NCI-H2196 treated with DMSO at 0.1 percent for 48 hours (cell line): ENCODE results near the gene CLEC17A.
"Not testable (repeated sequence)": the region's sequence is repeated elsewhere in the genome, so short reads cannot be mapped to it uniquely, and the experiment has no call there.

ENCODE experiments used
- DNase-seq: peaks from one replicate; lab custom pipeline; 2025; ENCODE audit not compliant: unreplicated experiment; lab: John Stamatoyannopoulos, UW

CLEC17A gene

GRCh38 chr19:14582894-14583340, at the start of gene CLEC17A:
TSS of gene CLEC17A (plus strand) at chr19:14583084. CDS start at chr19:14583161, 77 bp downstream.
- no peak for DNase-seq

- DNase-seq, result no peak
These were observed 49.4 kb upstream of the CLEC17A start for GRCh38 chr19:14533450-14533849.

GRCh38 chr19:14536926-14537692, 45.8 kb upstream of the CLEC17A start:
- DNase-seq, result no peak

- no peak for DNase-seq
These were observed 42.0 kb upstream of the CLEC17A start for GRCh38 chr19:14540741-14541525.

GRCh38 chr19:14541979-14542378, 40.9 kb upstream of the CLEC17A start:
- not testable (repeated sequence) for DNase-seq

GRCh38 chr19:14542711-14543328, 40.1 kb upstream of the CLEC17A start:
- DNase-seq, result no peak

GRCh38 chr19:14544047-14544446, 38.8 kb upstream of the CLEC17A start:
- DNase-seq, result no peak

- peak; percentile 78 for DNase-seq
These were observed 37.7 kb upstream of the CLEC17A start for GRCh38 chr19:14544977-14545715.

GRCh38 chr19:14545716-14546082, 37.2 kb upstream of the CLEC17A start:
- DNase-seq, result no peak

- DNase-seq, result peak; percentile 90
These were observed 32.6 kb upstream of the CLEC17A start for GRCh38 chr19:14550201-14550754.

- peak; percentile 14 for DNase-seq
These were observed 31.5 kb upstream of the CLEC17A start for GRCh38 chr19:14551134-14552005.

GRCh38 chr19:14552006-14552360, 30.9 kb upstream of the CLEC17A start:
- DNase-seq, result not testable (repeated sequence)

GRCh38 chr19:14553042-14553938, 29.6 kb upstream of the CLEC17A start:
- DNase-seq, result no peak

GRCh38 chr19:14553939-14554243, 29.0 kb upstream of the CLEC17A start:
- no peak for DNase-seq

GRCh38 chr19:14554382-14554812, 28.5 kb upstream of the CLEC17A start:
- peak; percentile 74 for DNase-seq

- no peak for DNase-seq
These were observed 26.8 kb upstream of the CLEC17A start for GRCh38 chr19:14555918-14556661.

- DNase-seq, result no peak
These were observed 26.2 kb upstream of the CLEC17A start for GRCh38 chr19:14556662-14557188.
